B cell (primary cell): Measurements from ENCODE around the gene ERBB4.

ENCODE experiments used
- EZH2 ChIP-seq: IDR thresholded peaks from 2 replicates; pipeline ENCODE4 v1.6.1; 2012; ENCODE audit warnings: borderline replicate concordance, low read depth, mild to moderate bottlenecking, moderate library complexity, low read length; ENCODE audit not compliant: insufficient read depth, poor library complexity, severe bottlenecking
- TF ChIP-seq, protein P1 (sequence below): fragments of 200-600 bp; IDR thresholded peaks from one replicate; pipeline ENCODE4 v1.8.0; 2022; ENCODE audit warnings: antibody characterized with exemption, mild to moderate bottlenecking

DNA sequence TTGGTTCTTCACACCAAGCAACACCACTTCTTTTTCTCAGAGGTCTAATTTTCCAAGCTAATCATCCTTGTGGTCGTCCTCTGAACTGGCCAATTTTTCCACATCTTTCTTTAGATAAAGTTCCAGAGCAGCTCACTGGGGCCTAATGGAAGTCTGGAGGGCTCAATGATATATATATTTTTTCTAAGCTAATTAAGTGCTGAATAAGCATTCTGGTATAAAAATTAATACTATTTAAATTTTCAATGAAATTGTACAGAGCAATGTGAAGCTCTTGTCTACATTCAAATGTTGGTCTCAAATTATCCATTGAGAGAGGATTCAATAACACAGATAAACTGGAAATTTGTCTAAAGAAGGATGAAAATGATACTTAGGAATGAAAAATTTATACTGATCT is 866.6 kb downstream of the ERBB4 start:
- TF ChIP-seq, protein P1, sequence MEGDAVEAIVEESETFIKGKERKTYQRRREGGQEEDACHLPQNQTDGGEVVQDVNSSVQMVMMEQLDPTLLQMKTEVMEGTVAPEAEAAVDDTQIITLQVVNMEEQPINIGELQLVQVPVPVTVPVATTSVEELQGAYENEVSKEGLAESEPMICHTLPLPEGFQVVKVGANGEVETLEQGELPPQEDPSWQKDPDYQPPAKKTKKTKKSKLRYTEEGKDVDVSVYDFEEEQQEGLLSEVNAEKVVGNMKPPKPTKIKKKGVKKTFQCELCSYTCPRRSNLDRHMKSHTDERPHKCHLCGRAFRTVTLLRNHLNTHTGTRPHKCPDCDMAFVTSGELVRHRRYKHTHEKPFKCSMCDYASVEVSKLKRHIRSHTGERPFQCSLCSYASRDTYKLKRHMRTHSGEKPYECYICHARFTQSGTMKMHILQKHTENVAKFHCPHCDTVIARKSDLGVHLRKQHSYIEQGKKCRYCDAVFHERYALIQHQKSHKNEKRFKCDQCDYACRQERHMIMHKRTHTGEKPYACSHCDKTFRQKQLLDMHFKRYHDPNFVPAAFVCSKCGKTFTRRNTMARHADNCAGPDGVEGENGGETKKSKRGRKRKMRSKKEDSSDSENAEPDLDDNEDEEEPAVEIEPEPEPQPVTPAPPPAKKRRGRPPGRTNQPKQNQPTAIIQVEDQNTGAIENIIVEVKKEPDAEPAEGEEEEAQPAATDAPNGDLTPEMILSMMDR: no peak
- no peak for TF ChIP-seq EZH2
